ENCODE results near the gene FCHO2. TPM values are rescaled to one million over a fixed set of nuclear protein-coding genes. Genes with fewer than 3 reads are reported as not detected.
"Not testable (repeated sequence)": the region's sequence is repeated elsewhere in the genome, so short reads cannot be mapped to it uniquely, and the experiment has no call there.

Gene FCHO2, protein sequence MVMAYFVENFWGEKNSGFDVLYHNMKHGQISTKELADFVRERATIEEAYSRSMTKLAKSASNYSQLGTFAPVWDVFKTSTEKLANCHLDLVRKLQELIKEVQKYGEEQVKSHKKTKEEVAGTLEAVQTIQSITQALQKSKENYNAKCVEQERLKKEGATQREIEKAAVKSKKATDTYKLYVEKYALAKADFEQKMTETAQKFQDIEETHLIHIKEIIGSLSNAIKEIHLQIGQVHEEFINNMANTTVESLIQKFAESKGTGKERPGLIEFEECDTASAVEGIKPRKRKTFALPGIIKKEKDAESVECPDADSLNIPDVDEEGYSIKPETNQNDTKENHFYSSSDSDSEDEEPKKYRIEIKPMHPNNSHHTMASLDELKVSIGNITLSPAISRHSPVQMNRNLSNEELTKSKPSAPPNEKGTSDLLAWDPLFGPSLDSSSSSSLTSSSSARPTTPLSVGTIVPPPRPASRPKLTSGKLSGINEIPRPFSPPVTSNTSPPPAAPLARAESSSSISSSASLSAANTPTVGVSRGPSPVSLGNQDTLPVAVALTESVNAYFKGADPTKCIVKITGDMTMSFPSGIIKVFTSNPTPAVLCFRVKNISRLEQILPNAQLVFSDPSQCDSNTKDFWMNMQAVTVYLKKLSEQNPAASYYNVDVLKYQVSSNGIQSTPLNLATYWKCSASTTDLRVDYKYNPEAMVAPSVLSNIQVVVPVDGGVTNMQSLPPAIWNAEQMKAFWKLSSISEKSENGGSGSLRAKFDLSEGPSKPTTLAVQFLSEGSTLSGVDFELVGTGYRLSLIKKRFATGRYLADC
- total RNA-seq: 10 to 100 TPM; 46.6 to 47.5 TPM
- long read RNA-seq, partial matches to known transcripts: 13 of 14 reads
- long read RNA-seq, other reads (novel, unspliced or antisense): 1 of 14 reads

DNA sequence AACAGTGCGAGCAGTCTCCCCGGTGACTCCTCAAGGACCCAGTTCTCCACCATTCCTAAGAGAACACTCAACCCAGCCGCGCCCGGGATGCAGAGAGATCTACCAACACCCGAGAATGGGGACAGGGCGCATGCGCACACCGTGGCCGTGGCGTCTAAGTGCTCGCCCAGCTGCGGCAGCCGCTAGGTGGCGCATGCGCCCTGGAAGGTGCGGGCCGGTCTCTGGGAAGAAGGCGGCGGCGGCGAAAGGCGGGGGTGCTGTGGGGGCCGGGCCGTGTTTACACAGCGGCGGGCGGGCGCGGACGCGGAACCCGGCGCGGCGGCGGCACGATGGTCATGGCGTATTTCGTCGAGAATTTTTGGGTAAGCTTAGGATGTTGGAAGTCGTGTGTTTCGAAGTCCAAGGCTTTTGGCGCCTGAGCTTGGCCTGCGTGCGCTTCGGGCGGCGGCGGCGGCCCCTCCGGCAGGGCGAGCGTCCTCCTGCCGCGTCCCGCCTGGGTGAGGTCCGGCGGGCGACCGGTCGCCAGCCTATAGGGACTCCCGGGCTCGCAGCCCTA lies at the start of gene FCHO2:
Gene FCHO2, plus strand, starts transcription at position 274 of the 556 bp plus-strand sequence. Its CDS starts 56 bp downstream, at position 330.
- peak; percentile 91 for ATAC-seq
- intact Hi-C loops (cut with DNase I, micrococcal nuclease): no loop called here
- peak; percentile 98 to 100 for DNase-seq

DNA sequence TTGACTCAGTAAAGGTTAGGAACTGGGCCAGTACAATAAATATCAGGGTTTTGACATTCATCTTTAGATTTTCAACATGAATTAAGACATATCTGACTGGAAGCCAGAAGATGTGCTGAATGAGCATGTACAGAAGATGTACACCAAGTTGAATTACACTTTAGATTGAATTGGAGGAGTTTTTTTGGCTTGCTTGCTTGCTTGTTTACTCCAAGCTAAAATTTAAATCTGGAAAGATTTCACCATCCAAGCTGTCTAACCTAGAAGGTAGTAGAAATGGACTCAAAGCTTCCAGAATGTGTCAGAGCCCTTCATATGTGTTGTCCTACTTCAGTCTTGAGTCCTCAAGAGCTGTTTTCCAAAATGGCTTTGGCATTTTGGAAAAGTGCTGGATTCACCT lies 49.0 kb upstream of the FCHO2 start:
- ATAC-seq: no peak
- intact Hi-C loops (cut with DNase I, micrococcal nuclease): no loop called here

DNA sequence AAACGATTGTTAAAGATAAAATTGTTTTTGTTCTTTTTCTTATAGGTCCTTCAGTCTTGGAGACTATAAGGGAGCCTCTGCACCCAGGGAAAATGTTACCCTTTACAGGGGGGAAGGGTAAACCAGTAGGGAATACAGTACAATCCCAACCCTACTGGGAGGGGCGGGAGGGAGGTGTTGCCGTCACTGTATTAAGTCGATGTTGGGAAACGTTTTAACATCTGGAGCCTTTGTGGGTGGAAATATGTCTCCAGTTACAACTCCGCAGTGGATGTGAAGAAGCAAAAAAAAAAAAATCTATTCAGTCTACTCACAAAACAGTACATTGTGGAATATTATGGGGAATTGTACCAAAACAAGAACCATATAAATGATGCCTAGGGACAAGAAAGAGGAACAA lies 47.2 kb upstream of the FCHO2 start:
- no peak for DNase-seq
- ATAC-seq: no peak
- intact Hi-C loops (cut with DNase I, micrococcal nuclease): no loop called here

More for the DNA sequence above, 49.0 kb upstream of the FCHO2 start:
- no peak for DNase-seq

DNA sequence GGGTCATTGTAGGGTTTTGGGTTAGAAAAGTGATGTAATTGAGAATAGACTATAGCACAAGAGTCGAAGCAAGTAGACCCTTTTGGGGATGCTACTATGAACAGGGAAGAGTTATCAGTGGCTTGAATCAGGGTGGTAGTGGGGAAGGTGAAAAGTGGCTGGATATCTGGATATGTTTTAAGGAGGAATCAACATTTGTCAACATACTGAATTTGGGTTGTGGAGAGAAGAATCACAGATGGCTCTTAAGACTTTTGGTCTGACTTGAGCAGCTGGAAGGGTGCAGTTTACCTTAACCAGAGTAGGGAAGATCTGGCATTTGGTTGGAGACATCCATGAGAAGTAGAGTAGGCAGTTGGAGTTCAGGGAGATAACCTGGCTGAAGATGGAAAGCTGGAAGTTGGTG lies 38.5 kb upstream of the FCHO2 start:
- no peak for DNase-seq
- intact Hi-C loops (cut with DNase I, micrococcal nuclease): no loop called here
- ATAC-seq: no peak

DNA sequence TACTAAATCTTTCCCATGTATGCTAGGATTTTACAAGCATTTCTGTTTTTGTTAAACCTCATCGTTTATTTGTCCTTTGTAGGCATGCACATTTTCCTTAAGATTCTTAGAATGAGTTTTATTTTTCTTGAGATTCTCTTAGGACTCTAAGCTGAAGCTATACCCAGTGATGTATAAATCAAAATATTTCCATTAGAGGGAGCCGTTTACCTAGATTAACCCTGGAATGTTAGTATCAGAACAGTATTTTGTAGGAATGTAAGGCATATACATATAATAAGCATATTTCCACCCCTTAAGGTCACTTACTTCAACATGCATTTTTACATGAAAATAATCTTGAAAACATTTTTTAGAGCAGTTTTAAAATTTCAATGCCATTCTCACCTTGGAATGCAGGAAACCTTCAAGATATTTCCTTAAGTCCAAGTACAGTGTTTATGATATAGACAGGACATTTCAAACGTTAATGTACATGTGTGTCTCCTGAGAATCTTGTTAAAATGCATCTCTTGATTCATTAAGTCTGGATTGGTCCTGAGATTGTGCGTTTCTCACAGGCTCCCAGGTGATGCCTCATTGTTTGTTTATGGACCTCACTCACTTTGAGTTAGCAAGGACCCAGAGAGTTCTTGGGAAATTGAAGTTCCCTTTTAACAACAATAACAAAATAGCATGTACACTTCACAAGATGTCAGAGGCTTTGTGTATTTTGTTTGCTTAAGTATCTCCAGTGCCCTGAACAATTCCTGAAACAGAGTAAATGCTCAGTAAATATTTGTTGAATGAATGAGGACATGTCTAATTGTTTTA lies 34.9 kb upstream of the FCHO2 start:
- DNase-seq: no peak
- intact Hi-C loops (cut with DNase I, micrococcal nuclease): no loop called here
- ATAC-seq: peak; percentile 82

DNA sequence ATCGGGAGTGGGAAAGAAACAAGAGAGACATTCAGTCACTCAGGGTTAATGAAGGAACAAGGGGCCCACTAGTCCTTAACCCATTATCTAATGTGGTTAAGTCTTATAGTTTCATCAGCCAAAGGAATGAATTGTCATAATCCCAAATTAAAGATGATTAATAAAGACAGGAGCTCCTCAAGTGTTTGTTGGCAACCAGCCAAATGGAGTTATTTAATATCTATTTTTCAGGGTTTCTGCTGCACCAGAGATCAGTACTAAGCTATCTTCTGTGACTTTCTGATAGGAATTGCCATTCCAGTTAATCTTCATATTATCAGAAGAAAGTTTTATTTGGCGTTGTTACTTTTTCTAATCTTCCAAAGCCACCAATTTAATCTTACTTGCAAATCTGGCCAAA lies 34.0 kb upstream of the FCHO2 start:
- no peak for ATAC-seq
- DNase-seq: no peak
- intact Hi-C loops (cut with DNase I, micrococcal nuclease): no loop called here

DNA sequence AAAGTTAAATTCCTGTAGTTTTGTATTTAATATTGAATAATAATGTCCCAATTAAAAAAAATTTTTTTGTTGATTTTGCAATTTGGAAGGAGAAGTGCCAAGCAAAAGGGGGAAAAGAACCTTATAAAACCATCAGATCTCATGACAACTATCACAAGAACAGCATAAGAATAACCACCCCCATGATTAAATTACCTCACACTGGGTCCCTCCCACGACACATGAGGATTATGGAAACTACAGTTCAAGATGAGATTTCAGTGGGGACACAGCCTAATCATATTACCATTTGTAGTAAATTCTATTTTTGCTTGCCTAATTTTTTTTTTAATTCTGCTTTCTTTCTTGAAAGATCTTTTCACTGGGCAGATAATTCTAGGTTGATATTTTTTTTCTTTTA lies 33.4 kb upstream of the FCHO2 start:
- ATAC-seq: no peak
- DNase-seq: no peak
- intact Hi-C loops (cut with DNase I, micrococcal nuclease): no loop called here

DNA sequence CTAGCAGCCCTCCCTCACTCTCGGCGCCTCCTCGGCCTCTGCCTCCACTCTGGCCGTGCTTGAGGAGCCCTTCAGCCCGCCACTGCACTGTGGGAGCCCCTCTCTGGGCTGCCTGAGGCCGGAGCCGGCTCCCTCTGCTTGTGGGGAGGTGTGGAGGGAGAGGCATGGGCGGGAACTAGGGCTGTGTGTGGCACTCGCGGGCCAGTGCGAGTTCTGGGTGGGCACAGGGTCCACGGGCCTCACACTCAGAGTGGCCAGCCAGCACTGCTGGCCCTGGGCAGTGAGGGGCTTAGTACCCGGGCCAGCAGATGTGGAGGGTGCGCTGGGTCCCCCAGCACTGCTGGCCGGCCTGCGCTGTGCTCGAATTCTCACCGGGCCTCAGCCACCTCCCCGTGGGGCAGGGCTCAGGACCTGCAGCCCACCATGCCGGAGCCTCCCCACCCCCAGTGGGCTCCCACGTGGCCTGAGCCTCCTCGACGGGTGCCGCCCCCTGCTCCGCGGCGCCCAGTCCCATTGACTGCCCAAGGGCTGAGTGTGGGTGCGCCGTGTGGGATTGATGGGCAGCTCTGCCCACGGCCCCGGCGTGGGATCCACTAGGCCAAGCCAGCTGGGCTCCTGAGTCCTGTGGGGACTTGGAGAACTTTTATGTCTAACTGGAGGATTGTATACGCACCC lies 30.4 kb upstream of the FCHO2 start:
- intact Hi-C loops (cut with DNase I, micrococcal nuclease): no loop called here
- DNase-seq (no peak), ATAC-seq (no peak)

DNA sequence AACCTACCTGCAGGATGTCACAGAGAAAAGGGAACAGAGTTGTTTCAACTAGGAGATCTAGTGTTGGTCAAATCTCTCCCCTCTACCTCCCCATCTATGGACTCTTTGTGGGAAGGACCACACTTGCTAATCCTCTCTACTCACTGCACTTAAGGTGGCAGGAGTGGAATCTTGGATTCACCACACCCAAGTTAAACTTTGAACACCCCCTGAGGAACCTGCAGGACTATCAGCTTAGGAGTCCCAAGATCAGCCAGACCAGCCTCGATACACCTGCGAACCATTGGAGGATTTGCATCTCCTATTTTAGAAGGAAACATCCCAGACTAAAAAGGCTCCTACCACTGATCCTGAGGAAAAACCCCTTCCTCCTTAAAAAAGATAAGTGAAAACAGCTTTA lies 23.2 kb upstream of the FCHO2 start:
- ATAC-seq; DNase-seq; intact Hi-C loops (cut with DNase I, micrococcal nuclease): not testable (repeated sequence)

DNA sequence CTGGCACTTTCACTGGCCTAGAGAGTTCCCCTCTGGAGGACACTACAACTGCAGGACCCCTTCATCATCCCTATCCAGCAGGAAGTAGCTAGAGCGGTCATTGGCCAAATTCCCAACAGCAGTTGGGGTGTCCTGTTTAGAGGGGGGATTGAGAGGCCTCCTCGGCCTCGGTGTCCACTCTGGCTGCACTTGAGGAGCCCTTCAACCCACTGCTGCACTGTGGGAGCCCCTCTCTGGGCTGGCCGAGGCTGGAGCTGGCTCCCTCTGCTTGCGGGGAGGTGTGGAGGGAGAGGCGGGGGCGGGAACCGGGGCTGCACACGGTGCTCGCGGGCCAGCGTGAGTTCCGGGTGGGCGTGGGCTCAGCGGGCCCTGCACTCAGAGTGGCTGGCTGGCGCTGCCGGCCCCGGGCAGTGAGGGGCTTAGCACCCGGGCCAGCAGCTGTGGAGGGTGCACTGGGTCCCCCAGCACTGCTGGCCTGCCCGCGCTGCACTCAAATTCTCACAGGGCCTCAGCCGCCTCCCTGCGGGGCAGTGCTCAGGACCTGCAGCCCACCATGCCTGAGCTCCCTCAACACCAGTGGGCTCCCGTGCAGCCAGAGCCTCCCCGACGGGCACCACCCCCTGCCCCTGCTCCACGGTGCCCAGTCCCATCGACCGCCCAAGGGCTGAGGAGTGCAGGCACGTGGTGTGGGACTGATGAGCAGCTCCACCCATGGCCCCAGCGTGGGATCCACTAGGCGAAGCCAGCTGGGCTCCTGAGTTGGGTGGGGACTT lies 20.7 kb upstream of the FCHO2 start:
- ATAC-seq; DNase-seq; intact Hi-C loops (cut with DNase I, micrococcal nuclease): not testable (repeated sequence)

DNA sequence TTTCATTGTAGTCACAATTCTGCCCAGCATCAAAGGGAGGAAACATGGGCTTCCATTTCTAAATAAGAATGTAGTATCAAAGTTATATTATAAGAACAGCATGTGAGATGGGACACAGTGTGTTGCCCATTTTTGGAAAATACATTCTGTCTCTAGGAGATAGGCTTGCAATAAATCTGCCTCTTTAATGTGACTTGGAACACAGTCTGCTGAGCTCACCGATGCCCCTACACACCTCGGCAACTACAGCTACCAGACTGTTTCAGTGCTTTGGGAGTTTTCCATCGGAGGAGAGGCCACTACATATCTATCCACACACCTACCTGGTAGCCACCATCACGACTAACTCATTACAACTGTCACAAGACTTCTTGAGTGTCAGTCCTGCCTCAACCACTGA lies 18.9 kb upstream of the FCHO2 start:
- no peak for DNase-seq
- ATAC-seq: no peak

DNA sequence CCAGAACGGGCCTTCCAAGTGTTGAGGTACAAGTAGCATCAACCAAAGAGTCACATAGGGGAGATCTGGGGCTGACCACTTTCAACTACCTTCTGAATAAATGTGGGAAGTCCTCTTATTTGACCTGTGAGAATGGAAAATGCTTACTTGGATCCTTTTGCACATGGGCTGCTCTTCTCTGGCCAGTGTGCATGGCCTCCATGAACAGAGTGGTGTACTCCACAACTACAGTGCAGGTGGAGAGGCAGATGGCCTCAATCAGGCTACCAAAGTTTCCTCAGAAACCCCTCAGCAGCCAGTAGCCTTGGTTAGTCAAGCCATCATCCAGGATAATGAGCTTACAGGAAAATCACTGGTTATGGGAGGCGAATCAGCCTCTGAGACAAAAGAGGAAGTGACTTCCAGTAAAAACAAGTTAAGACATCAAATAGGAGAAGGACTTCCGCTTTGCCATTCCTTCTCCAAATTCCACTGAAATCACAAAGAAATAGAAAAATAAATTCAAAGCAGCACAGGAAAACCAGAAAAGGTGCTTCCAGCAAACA lies 18.3 kb upstream of the FCHO2 start:
- intact Hi-C loops (cut with DNase I, micrococcal nuclease): no loop called here
- ATAC-seq (peak; percentile 62), DNase-seq (no peak)

More for the DNA sequence above, 18.9 kb upstream of the FCHO2 start:
- intact Hi-C loops (cut with DNase I, micrococcal nuclease): no loop called here

DNA sequence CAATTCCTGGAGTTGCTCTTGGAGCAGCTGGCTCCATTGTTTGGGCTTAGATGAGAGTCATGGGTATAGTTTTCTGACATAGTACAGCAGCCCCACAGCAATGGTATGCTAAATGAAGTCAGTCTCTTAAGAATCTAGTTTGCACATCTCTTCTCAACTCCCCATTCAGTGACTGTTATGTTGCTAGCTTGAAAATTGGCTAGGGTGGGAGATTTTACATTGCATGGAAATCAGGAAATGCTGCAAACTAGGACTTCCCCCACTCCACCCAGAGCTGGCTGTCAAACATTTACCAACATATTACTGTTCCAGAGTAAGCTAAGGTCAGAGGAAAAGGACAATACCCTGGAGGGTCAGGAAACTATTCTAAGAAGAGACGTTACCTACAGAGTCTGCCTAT lies 17.6 kb upstream of the FCHO2 start:
- intact Hi-C loops (cut with DNase I, micrococcal nuclease): no loop called here
- ATAC-seq (peak; percentile 94), DNase-seq (no peak)

DNA sequence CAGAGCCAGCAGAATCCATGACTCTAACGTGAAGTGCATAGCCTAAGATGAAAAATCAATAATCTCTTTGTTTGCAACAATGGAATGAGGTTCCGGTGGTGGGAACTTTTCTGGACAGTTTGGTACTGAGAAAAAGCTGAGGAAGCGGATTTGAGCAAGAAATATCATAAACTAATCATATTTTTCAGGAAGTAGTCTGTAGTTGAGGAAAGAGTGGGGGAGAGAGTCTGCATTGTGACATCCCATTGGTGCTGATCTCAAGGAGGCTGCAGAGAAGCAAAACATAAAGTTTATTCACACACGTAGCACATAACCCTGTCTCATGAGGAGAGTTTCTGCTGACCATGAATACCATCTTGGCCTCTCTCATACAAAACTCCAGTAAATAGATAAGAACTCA lies 15.8 kb upstream of the FCHO2 start:
- intact Hi-C loops (cut with DNase I, micrococcal nuclease): no loop called here
- no peak for ATAC-seq
- DNase-seq: no peak

DNA sequence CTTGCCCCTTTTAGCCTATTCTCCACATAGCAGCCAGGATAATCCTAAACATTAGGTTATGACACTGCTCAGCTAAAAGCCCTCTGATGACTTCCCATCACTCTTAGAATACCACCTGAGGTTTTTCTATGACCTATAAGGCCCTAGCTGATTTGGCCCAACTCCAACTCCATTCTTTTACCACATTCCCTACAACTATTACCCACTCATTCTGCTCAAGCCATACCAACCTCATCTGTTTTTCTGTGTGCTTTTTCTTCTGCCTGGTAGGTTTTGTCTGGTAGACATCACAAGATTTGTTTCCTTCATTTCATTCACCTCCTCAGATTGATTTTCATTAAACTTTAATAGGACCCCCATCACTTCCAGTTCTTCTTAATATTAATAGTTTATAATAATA lies 12.5 kb upstream of the FCHO2 start:
- intact Hi-C loops (cut with DNase I, micrococcal nuclease): no loop called here
- ATAC-seq (no peak), DNase-seq (no peak)

DNA sequence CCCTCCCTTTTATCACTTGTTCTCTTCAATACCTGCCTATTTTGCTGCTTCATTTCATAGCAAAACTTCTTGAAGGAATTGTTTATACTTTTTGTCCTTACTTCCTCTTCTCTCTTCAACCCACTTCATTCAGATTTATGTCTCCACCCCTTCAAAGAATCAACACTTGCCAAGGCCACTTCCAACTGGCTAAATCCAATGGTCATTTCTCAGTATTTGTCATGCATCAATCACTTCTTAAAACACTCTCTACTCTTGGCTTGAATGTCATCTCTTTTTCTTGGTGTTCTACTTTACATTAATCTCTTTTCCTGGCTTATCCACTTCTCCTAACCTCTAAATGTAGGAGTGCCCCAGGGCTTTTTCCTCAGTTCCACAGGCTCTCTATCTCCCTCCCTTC lies 8.3 kb upstream of the FCHO2 start:
- intact Hi-C loops (cut with DNase I, micrococcal nuclease): no loop called here
- DNase-seq: no peak
- no peak for ATAC-seq

DNA sequence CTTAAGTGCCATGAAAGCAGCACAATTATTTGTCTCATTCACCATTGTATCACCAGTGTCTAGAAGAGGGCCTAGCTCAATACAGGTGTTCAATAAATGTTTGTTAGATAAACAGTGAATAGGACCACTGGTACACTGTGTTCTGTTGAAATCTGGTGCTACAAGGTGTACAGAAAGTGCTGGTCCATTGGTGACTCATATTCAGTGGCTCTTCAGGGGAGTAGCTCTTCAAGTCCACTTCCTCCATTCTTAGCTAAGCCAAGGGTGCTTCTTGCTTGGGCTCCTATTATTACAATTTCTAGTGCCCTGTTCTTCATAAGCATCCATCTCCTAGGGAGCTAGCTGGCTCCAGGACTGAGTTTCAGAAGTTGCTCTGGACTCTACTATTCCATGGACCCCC lies 6.4 kb upstream of the FCHO2 start:
- intact Hi-C loops (cut with DNase I, micrococcal nuclease): no loop called here
- ATAC-seq (no peak), DNase-seq (no peak)

Data from left colon (tissue), 2 donors.